Esophagus muscularis mucosa (tissue), 4 donors: ENCODE results near the gene PPP4R4.

Experiments used
- EP300 ChIP-seq: sonication (generic); formaldehyde crosslinking; IDR thresholded peaks from one replicate; pipeline ENCODE4 v1.6.1; 2017; ENCODE audit warnings: antibody characterized with exemption
- POLR2A ChIP-seq: fragments of 450-650 bp; IDR thresholded peaks from one replicate; pipeline ENCODE4 v1.6.1; 2017; ENCODE audit warnings: antibody characterized with exemption, moderate library complexity, mild to moderate bottlenecking, low read depth
- POLR2AphosphoS5 ChIP-seq, 2 donors: sonication (generic); formaldehyde crosslinking; IDR thresholded peaks; one replicate each; pipeline ENCODE4 v1.6.1; 2017; ENCODE audit warnings: antibody characterized with exemption in 2 of 2
- TF ChIP-seq, protein P1 (sequence below), 3 experiments: fragments of 200-600 bp in 2 of 3; fragments of 450-650 bp in 1 of 3; sonication (generic) in 2 of 3; IDR thresholded peaks; one replicate each; pipeline ENCODE4 v1.5.1; 2017 to 2019; ENCODE audit warnings: antibody characterized with exemption in 3 of 3, mild to moderate bottlenecking in 2 of 3, moderate library complexity in 1 of 3

DNA sequence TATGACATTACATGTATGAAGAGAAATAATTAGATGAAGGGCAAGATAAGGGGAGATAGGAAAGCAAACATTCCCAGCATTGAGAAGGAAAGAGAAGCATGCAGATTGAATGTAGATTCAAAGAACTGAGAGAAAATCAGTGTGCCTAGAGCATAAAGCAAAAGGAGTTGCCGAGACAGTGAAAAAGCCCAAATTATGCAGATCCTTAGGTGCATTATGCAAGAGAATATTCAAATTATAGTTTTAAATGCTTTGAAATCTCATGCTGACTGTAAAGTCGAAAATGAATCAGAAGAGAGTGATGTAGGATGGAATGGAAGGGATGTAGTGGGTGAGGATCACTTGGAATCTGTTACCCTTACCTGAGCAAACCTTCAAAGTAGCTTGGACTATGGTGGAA lies 49.9 kb downstream of the PPP4R4 start:
- TF ChIP-seq, protein P1, sequence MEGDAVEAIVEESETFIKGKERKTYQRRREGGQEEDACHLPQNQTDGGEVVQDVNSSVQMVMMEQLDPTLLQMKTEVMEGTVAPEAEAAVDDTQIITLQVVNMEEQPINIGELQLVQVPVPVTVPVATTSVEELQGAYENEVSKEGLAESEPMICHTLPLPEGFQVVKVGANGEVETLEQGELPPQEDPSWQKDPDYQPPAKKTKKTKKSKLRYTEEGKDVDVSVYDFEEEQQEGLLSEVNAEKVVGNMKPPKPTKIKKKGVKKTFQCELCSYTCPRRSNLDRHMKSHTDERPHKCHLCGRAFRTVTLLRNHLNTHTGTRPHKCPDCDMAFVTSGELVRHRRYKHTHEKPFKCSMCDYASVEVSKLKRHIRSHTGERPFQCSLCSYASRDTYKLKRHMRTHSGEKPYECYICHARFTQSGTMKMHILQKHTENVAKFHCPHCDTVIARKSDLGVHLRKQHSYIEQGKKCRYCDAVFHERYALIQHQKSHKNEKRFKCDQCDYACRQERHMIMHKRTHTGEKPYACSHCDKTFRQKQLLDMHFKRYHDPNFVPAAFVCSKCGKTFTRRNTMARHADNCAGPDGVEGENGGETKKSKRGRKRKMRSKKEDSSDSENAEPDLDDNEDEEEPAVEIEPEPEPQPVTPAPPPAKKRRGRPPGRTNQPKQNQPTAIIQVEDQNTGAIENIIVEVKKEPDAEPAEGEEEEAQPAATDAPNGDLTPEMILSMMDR (IDR thresholded peaks at IDR 0.05), result no peak
- TF ChIP-seq EP300, result no peak
- TF ChIP-seq POLR2A, result no peak
- TF ChIP-seq POLR2AphosphoS5 (IDR thresholded peaks at IDR 0.05), result no peak
